ENCODE data around the gene IRF1.

GRCh38 chr5:132436936-132437335, 53.6 kb downstream of the IRF1 start:
- TF ChIP-seq CTCF (conservative IDR thresholded peaks at IDR 0.05; ENCODE audit: low read depth, low read length): no peak
- TF ChIP-seq EZH2 (IDR thresholded peaks at IDR 0.05; ENCODE audit: borderline replicate concordance, low read depth, low read length, poor library complexity, severe bottlenecking): no peak

Measured in A673 (cell line).